CD1c-positive myeloid dendritic cell (primary cell): ENCODE results near the gene ANKH.
"Not testable (repeated sequence)": the region's sequence is repeated elsewhere in the genome, so short reads cannot be mapped to it uniquely, and the experiment has no call there.

Experiments used
- DNase-seq: peaks from one replicate; pipeline ENCODE4 v3.0.0-alpha.2; 2016; ENCODE audit errors: extremely low spot score

The ANKH gene

DNA sequence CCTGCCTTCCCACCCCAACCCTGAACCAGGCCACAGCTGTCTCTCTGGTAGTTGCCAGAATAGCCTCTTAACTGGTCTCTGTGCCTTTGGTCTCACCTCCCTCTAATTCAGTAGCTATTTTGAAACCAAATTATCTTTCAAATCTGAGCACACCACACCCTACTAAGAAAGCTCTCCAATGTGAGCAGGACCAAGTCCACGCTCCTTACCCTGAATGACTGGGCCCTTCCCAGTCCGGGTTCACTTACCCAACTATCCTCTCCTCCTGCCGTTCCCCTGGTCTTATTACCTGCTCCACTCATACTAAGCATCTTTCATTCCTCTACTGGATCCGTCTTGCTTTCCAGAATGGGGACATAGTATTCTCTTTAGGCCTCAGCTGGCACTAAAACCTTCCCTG is 16.8 kb downstream of the ANKH start:
- no peak for DNase-seq

DNA sequence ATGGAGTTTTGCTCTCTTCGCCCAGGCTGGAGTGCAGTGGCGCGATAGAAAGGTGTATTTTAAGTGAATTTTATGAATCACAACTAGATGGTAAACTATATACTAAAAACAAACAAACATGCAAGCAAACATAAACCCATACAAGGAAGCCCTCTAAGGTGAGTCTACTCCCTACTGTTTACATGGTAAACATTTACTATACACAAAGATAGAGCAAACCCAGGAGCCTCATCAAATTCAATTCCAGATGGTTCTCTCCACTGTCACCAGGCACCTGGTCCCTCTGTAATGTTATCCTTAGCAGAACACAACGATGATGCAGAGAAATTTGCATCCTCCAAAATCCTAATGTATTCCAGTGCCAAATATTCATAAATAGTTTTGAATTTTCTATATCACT is 17.9 kb downstream of the ANKH start:
- DNase-seq = no peak

DNA sequence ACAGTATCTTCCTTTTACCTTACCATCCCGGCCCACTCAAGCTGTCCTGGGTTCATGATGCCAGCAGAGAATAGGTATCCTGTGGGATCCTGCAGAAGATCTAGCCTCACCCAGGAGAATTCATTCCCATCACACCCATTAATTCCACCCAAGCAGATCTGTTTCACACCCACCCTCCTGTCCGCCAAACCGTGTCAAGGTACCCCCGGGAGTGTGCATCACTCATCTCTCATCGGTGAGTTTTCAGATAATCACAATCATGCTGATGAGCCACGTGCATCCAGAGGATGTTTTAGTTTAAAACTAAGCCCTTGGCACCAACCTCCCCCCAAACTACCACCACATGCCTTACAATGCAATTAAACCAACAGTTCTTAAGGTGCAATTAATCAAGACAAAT is 18.8 kb downstream of the ANKH start:
- no peak for DNase-seq

DNA sequence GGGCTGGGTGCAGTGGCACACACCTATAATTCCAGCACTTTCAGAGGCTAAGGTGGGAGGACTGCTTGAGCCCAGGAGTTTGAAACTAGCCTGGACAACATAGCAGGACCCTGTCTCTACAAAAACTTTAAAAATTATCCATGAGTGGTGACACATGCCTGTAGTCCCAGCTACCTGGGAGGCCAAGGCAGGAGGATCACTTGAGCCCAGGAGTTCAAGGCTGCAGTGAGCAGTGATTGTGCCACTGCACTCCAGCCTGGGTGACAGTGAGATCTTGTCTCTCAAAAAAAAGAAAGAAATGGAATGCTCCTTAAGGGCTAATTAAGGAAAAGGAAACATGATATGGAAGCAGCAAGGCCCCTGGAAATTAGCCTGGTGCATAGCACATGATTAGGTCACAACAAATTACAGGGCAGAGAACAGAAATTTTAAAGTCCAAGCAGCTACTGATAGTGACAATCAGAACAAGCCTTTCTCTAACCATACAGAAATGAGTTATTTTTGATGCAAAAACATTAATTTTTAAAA is 19.5 kb downstream of the ANKH start:
- DNase-seq = no peak

DNA sequence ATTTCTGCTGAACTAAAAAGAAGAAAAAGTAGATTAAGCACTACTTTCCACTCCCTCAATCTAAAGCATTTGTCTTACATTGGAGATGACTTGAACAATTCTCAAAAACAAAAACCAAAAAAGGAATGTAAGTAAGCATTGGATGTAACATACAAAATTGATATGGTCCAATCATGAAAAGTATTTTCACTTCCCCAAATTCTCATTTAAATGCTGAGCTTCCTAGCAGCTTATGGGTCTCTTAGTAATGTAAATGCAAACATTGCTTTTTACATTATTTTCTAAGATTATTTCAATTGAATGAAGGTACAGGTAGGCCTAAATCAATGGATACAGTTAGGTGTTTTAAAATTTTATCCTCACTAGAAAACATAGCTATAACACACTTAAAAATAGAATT is 20.0 kb downstream of the ANKH start:
- DNase-seq = peak; percentile 13

DNA sequence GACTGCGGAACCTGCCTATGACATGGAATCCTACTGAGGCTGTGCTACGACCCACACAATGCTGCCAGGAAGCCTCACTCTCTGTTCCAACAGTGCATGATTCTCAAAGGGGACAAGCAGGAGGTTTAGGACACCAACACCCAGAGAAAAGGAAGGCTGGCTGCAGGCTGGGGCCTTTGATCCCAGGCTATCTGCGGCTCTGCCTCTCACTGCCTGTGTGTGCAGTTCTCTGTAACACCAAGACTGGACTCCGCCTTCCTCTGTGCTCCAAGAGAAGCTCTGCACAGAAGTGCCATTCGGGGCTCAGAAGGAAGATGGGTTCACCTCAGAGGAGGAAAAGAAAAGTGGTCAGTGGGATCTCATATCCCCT is 20.5 kb downstream of the ANKH start:
- DNase-seq = no peak

DNA sequence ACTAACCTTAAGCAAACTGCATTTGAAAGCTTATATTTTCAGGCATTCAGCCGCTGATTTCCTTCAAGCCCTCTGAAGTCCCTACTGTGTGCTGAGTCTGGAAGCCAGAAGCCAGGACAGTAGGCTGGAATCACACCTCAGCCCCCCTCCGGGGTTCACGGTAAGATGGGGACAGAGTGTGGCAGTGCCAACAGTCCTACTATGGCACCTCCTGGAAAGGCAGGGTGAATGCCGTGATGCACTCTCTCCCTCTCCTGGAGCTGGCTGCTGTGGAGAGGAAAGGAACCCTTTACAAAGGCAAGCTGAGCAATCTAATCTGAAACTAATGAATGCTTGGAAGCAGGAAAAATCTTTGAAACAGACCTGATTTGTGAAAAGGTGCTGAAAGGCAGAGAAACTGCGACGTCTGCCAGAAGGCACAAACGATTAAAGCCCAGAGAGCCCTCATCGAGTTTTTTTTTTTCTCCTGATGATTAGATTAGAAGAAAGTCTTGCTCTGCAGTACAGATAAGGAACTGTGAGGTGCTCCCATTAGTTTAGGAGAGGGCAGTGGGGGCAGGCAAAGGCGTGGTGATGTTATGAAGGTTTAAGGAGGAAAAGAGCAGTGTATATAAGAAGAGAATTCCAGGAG is 21.0 kb downstream of the ANKH start:
- DNase-seq = no peak

DNA sequence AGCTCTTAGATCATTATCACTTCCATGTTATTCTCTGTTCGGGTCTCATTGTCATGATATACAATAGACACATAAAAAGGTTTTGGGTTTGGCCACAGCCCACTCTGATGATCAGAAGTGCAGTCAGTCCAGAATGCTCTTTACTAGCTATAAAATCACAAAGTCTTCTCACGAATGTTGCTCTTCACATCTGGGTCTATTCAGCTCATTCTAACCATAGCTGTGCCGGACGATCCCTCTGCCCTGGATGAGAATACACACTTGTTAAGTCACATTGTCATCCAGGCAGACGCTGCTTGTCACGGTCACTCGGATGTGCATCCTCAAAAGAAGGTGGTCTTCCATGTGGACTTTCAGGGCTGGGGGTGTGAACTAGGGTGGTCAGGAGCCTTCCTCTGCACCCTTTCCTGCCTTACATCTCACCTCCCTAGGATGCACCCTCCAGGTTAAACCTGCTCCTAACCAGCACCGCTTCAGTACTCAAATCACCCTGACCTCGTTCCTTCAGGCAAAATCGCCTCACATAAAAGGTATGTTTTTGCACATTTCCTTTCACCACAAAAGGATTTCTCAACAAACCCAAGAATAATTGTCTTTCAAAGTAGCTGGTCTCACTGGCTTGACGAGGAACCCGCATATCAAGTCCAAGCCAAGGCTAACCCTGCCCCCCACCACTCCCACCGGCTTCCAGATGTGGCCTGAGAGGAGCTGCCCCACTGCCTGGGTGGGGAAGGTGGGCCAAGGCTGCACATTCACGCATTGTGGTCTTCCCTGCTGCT is 21.9 kb downstream of the ANKH start:
- no peak for DNase-seq

DNA sequence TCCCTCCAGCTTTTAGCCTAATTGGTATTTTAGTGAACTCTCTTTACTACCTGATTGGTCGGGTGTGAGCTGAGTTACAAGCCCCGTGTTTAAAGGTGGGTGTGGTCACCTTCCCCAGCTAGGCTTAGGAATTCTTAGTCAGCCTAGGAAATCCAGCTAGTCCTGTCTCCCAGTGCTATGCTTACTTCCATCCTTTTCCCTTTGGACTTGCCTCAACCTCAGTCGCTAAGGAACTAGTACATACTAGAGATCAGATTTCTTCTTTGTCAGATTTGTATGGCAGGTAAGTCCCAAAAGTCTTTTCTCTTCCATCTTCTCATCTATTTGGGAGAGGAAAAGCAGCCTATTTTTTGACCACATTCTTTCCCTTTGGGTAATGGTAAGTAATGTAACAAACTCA is 22.6 kb downstream of the ANKH start:
- not testable (repeated sequence) for DNase-seq

DNA sequence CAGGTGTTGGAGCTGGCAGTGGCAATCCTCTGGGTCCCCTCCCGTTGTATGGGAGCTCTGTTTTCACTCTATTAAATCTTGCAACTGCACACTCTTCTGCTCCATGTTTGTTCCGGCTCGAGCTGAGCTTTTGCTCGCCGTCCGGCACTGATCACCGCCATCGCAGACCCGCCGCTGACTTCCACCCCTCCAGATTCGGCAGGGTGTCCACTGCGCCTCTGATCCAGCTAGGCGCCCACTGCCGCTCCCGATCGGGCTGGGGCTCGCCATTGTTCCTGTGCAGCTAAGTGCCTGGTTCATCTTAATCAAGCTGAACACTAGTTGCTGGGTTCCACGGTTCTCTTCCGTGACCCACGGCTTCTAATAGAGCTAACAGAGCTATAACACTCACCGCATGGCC is 23.2 kb downstream of the ANKH start:
- no peak for DNase-seq

DNA sequence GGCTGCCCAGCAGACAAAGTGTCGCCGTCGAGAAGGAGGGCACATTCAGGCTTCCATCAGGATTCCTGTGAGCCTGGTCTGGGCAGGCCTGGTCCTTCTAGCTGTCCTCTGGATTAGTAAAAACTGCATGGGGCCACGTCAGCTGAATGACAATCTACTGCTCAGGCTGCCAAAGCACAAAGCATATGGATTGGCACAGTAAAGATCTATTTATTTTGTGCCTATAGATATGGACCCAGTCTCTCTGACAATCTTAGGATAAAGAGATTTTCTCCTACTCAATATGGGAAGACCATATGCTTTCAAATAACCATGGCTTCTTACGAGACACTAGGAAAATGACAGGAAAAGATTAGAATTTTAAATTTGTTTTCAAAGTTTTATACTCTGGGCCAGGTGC is 24.1 kb downstream of the ANKH start:
- no peak for DNase-seq

DNA sequence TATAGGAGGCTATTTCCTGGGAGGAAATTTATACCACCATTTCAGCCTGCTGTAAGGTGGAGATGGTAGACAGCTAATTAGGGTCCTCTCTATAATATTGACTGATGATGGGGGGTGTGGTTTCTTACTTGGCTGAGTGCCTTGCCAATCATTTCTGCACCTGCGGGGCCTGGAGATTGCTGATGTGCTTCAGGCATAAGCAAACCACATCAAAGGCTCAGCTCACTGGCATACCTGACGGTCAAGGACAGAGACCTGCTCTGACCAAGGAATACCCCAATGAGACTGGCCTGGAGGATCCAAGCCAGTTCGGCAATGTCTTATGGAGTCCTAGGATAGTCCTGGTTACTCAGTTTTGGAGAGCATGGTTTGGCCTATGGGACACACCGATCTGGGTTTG is 29.5 kb downstream of the ANKH start:
- no peak for DNase-seq

DNA sequence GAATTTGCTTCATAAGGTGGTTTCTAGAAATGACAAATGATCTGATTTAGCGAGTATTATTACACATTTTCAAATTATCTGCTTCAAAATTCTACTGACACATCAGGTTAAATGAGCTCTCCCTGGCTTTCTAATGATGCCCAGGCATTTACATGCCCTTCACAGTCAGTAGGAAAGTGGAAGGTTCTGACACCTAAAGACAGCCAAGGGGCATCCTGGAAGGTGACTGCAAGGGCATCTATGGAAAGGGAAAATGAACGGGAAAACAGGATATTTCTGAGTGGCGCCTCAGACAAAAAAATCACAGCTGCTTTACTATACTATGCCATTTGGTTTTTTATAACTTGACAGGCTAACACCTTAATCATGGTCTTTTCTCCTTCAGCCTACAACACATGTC is 31.0 kb downstream of the ANKH start:
- no peak for DNase-seq

DNA sequence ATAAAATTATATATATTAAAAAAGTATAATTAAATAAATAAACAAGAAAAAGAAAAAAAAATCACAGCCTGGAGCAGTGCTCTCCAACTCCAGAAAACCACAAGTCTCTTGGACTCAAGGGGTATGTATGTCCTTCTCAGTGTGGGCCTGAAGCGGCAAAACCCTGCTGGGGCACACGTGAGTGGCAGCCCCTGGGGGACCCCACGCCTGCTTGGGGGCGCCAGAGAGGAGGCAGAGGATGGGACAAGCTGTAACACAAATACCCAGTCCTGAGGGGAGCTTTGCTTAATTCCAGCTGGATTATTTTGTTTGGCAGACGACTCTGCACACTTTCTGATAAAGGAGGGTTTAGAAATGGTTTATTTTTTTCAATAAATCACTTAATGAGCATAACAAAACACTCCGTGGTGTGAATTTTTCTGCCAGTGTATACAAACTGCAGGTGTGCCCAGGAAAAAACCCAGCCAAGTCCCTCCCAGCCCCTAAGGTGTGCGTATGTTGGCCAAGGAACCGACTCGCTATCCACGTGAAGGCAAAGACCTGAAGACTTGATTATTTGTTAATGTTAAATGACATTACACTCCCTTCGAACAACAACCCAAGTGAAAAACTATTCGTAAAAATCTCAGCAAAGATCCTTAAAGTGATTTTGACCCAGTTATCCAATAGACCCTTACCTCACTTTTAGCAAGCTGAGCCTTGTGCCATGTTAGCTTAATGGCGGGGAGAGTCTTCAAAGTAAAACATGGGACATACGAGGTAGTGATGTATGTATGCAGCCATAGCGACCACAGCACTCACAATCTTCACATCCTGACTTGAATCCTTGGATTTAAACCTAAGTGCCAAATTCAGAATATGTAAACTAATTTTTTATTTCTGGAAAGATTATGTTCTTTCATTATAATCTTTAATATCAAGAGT is 32.9 kb downstream of the ANKH start:
- no peak for DNase-seq

DNA sequence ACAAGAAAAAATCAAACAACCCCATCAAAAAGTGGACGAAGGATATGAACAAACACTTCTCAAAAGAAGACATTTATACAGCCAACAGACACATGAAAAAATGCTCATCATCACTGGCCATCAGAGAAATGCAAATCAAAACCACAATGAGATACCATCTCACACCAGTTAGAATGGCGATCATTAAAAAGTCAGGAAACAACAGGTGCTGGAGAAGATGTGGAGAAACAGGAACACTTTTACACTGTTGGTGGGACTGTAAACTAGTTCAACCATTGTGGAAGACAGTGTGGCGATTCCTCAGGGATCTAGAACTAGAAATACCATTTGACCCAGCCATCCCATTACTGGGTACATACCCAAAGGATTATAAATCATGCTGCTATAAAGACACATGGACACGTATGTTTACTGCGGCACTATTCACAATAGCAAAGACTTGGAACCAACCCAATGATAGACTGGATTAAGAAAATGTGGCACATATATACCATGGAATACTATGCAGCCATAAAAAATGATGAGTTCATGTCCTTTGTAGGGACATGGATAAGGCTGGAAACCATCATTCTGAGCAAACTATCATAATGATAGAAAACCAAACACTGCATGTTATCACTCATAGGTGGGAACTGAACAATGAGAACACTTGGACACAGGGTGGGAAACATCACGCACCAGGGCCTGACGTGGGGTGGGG is 34.0 kb downstream of the ANKH start:
- DNase-seq = not testable (repeated sequence)

DNA sequence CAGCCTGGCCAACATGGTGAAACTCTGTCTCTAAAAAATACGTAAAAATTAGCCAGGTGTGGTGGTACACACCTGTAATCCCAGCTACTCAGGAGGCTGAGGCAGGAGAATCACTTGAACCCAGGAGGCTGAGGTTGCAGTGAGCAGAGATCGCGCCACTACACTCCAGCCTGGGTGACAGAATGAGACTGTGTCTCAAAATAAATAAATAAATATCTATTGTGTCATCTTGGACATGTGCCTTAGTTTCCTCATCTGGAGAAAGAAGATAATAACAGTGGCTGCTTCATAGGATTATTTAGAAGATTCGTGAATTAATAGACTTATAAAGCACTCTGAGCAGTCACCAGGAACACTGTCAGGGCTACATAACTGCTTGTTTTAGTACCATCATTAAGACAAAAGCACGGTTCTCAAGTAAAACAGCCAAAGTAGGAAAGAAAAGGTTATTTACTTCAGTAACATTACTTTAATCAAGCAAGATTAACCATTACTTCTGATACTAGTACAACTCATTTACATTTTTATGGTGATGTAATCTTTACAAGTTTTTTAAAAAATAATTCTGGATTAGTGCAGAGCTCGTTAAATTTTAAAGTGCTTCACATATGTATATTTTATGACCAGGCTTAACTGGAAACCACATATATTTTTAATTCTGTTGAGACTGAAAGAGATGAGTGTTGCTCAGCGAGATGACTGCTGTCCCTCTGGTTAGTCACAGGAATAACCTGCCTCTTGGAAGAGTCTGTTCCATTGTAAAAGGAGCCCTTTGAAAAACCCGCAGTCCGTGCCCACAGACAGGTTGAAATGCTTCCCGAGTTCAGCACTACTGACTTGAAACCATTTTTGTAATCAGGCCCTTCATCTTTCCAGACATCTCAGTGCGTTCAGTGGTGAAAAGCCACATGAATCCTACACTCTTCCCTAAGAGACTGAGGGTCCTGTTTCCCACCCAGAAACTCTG is 36.7 kb downstream of the ANKH start:
- no peak for DNase-seq

DNA sequence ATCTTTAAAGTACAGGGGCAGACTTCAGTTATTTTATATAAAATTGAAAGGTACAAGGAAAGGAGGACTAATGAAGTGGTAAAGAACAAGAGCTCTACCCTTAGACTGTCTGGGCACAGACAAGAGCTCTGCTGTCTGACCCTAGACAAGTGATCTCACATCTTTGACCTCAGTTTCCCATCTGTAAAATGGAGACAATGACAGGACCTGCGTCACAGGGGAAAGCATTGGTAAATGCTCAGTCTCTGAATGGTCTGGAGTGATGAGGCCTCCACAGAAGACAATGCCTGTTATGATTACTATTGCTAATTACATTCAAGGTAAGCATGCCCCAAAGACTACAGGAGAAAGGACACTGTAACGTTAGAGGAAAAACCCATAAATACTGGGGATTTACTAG is 37.5 kb downstream of the ANKH start:
- no peak for DNase-seq

DNA sequence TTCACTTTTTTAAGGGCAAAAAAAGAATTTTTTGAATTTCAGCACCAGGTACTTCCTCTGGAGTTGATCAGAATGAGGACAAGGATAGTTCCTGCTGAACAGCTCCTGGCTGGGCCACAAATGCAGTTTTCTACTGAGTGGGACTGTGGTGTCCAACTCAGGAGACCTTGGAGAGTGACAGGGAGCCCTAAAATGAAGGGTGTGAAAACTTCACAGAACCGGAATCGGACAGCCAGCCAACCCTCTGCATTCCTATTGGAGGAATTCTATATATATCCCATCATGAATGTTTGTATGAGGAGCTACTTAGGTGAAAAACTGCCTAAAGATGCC is 40.6 kb downstream of the ANKH start:
- DNase-seq = no peak

DNA sequence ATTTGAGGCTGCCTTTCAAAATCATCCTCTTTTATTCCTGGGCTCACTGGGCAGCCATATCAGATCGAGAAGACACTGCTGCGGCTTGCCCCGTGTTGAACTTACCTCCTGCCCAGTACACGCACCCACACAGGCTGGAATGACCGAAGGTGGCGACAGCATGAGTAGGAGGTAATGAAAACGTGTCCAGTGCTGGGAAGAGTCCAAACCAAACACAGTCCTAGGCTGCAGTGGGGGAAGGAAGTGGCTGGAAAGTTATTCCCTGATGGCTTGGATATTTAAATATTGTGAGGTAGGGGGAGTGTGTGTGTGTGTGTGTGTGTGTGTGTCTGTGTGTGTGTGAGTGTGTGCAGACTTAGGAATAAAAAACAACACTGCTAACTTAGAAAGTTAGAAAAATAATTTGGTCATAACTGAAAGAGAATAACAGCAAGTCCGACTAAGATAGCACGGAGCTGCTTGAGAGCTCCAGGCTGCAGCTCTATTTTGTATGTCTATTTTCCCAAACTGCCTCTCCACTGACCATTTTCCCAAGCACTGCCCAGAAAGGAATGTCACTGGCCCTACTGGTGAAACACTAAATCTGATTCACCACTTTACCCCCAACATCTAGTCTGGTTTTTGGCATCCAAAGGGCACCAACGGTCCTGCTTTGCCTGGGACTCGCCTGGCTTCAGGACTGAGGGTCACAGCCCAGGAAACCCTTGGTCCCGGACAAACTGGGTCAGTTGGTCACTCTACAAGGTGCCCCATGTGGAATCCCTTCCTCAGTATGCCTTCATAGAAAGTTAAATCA is 41.2 kb downstream of the ANKH start:
- DNase-seq = no peak

DNA sequence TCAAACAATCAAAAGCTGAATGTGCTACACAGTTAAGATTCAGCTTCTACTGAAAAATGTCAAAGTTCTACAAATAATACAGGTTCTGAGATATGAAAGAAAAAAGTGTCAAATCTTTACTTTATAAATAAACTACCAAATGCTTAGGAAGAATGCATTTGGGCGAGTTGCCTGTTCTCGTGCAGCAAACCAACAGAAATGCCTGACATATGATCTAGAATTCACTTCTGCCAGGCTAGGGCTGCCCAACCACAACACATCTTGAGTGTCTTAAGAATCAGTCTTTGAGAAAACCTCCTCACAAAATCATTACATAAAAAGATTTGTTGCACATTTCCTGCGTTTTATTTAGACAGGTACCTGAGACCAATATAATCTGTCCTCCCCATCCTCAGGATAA is 42.2 kb downstream of the ANKH start:
- no peak for DNase-seq
